ENCODE results near the gene KRT16.
"Not testable (repeated sequence)": the region's sequence is repeated elsewhere in the genome, so short reads cannot be mapped to it uniquely, and the experiment has no call there.

KRT16 gene
- total RNA-seq: 0 reads per million in 3 donors

GRCh38 chr17:41612376-41613160, at the start of gene KRT16:
Gene KRT16 (minus strand): TSS chr17:41612767. CDS start chr17:41612688, 79 bp downstream.
- not testable (repeated sequence) for H3K27me3 ChIP-seq (replicated peaks; ENCODE audit: control insufficient read depth, insufficient read depth, low read length, poor library complexity, severe bottlenecking); H3K36me3 ChIP-seq (ENCODE audit: control insufficient read depth, insufficient read depth, low read length); H3K4me1 ChIP-seq (ENCODE audit: control insufficient read depth, insufficient read depth, low read length, poor library complexity, severe bottlenecking); H3K9me3 ChIP-seq (ENCODE audit: control insufficient read depth, low read length); H3K27ac ChIP-seq (ENCODE audit: insufficient read depth, low read length, poor library complexity, severe bottlenecking); DNase-seq; H3K4me3 ChIP-seq (ENCODE audit: insufficient read depth, low read depth, low read length, poor library complexity, severe bottlenecking)

GRCh38 chr17:41660221-41660711, 47.7 kb upstream of the KRT16 start:
- DNase-seq: no peak
- no peaks in the 10 kb centered on the region for H3K9me3 ChIP-seq (ENCODE audit: control insufficient read depth, low read length)
- no peaks in the 10 kb centered on the region for H3K27me3 ChIP-seq (replicated peaks; ENCODE audit: control insufficient read depth, insufficient read depth, low read length, poor library complexity, severe bottlenecking)
- H3K4me3 ChIP-seq (ENCODE audit: insufficient read depth, low read depth, low read length, poor library complexity, severe bottlenecking): no peak overlapping the region
- H3K27ac ChIP-seq (ENCODE audit: insufficient read depth, low read length, poor library complexity, severe bottlenecking): no peak overlapping the region
- peaks cover 5% of the 10 kb centered on the region for H3K4me1 ChIP-seq (ENCODE audit: control insufficient read depth, insufficient read depth, low read length, poor library complexity, severe bottlenecking)
- H3K36me3 ChIP-seq (ENCODE audit: control insufficient read depth, insufficient read depth, low read length): no peaks in the 10 kb centered on the region

GRCh38 chr17:41659427-41660212, 47.1 kb upstream of the KRT16 start:
- no peak overlapping the region for H3K27ac ChIP-seq (ENCODE audit: insufficient read depth, low read length, poor library complexity, severe bottlenecking)
- no peaks in the 10 kb centered on the region for H3K9me3 ChIP-seq (ENCODE audit: control insufficient read depth, low read length)
- no peaks in the 10 kb centered on the region for H3K36me3 ChIP-seq (ENCODE audit: control insufficient read depth, insufficient read depth, low read length)
- DNase-seq: no peak
- H3K27me3 ChIP-seq (replicated peaks; ENCODE audit: control insufficient read depth, insufficient read depth, low read length, poor library complexity, severe bottlenecking): no peaks in the 10 kb centered on the region
- peaks cover 2% of the 10 kb centered on the region for H3K4me1 ChIP-seq (ENCODE audit: control insufficient read depth, insufficient read depth, low read length, poor library complexity, severe bottlenecking)
- H3K4me3 ChIP-seq (ENCODE audit: insufficient read depth, low read depth, low read length, poor library complexity, severe bottlenecking): no peak overlapping the region

GRCh38 chr17:41658846-41659245, 46.3 kb upstream of the KRT16 start:
- H3K4me1 ChIP-seq (ENCODE audit: control insufficient read depth, insufficient read depth, low read length, poor library complexity, severe bottlenecking): peaks cover 2% of the 10 kb centered on the region
- no peaks in the 10 kb centered on the region for H3K9me3 ChIP-seq (ENCODE audit: control insufficient read depth, low read length)
- no peak for DNase-seq
- H3K4me3 ChIP-seq (ENCODE audit: insufficient read depth, low read depth, low read length, poor library complexity, severe bottlenecking): no peak overlapping the region
- no peaks in the 10 kb centered on the region for H3K36me3 ChIP-seq (ENCODE audit: control insufficient read depth, insufficient read depth, low read length)
- no peaks in the 10 kb centered on the region for H3K27me3 ChIP-seq (replicated peaks; ENCODE audit: control insufficient read depth, insufficient read depth, low read length, poor library complexity, severe bottlenecking)
- H3K27ac ChIP-seq (ENCODE audit: insufficient read depth, low read length, poor library complexity, severe bottlenecking): no peak overlapping the region

- H3K4me3 ChIP-seq (ENCODE audit: insufficient read depth, low read depth, low read length, poor library complexity, severe bottlenecking): no peak overlapping the region
- no peaks in the 10 kb centered on the region for H3K36me3 ChIP-seq (ENCODE audit: control insufficient read depth, insufficient read depth, low read length)
- no peak overlapping the region for H3K27ac ChIP-seq (ENCODE audit: insufficient read depth, low read length, poor library complexity, severe bottlenecking)
- DNase-seq: no peak
- no peaks in the 10 kb centered on the region for H3K9me3 ChIP-seq (ENCODE audit: control insufficient read depth, low read length)
- peaks cover 1% of the 10 kb centered on the region for H3K4me1 ChIP-seq (ENCODE audit: control insufficient read depth, insufficient read depth, low read length, poor library complexity, severe bottlenecking)
- H3K27me3 ChIP-seq (replicated peaks; ENCODE audit: control insufficient read depth, insufficient read depth, low read length, poor library complexity, severe bottlenecking): no peaks in the 10 kb centered on the region
Measured at GRCh38 chr17:41657936-41658335, 45.4 kb upstream of the KRT16 start.

- DNase-seq: no peak
- Histone ChIP-seq H3K36me3 (ENCODE audit: control insufficient read depth, insufficient read depth, low read length) (no peaks in the 10 kb centered on the region), H3K4me1 (ENCODE audit: control insufficient read depth, insufficient read depth, low read length, poor library complexity, severe bottlenecking) (no peaks in the 10 kb centered on the region)
Measured at GRCh38 chr17:41657176-41657754, 44.7 kb upstream of the KRT16 start.

GRCh38 chr17:41656249-41657023, 43.9 kb upstream of the KRT16 start:
- H3K9me3 ChIP-seq (ENCODE audit: control insufficient read depth, low read length): no peaks in the 10 kb centered on the region
- no peaks in the 10 kb centered on the region for H3K36me3 ChIP-seq (ENCODE audit: control insufficient read depth, insufficient read depth, low read length)
- no peak for DNase-seq
- no peak overlapping the region for H3K4me3 ChIP-seq (ENCODE audit: insufficient read depth, low read depth, low read length, poor library complexity, severe bottlenecking)
- H3K27me3 ChIP-seq (replicated peaks; ENCODE audit: control insufficient read depth, insufficient read depth, low read length, poor library complexity, severe bottlenecking): no peaks in the 10 kb centered on the region
- H3K27ac ChIP-seq (ENCODE audit: insufficient read depth, low read length, poor library complexity, severe bottlenecking): no peak overlapping the region
- H3K4me1 ChIP-seq (ENCODE audit: control insufficient read depth, insufficient read depth, low read length, poor library complexity, severe bottlenecking): no peaks in the 10 kb centered on the region

More at GRCh38 chr17:41657176-41657754, 44.7 kb upstream of the KRT16 start:
- Histone ChIP-seq H3K27me3 (replicated peaks; ENCODE audit: control insufficient read depth, insufficient read depth, low read length, poor library complexity, severe bottlenecking) (no peaks in the 10 kb centered on the region), H3K4me3 (ENCODE audit: insufficient read depth, low read depth, low read length, poor library complexity, severe bottlenecking) (no peak overlapping the region), H3K27ac (ENCODE audit: insufficient read depth, low read length, poor library complexity, severe bottlenecking) (no peak overlapping the region), H3K9me3 (ENCODE audit: control insufficient read depth, low read length) (no peaks in the 10 kb centered on the region)

- Histone ChIP-seq H3K27me3 (replicated peaks; ENCODE audit: control insufficient read depth, insufficient read depth, low read length, poor library complexity, severe bottlenecking) (no peaks in the 10 kb centered on the region), H3K27ac (ENCODE audit: insufficient read depth, low read length, poor library complexity, severe bottlenecking) (no peak overlapping the region), H3K4me1 (ENCODE audit: control insufficient read depth, insufficient read depth, low read length, poor library complexity, severe bottlenecking) (no peaks in the 10 kb centered on the region), H3K9me3 (ENCODE audit: control insufficient read depth, low read length) (no peaks in the 10 kb centered on the region), H3K36me3 (ENCODE audit: control insufficient read depth, insufficient read depth, low read length) (no peaks in the 10 kb centered on the region), H3K4me3 (ENCODE audit: insufficient read depth, low read depth, low read length, poor library complexity, severe bottlenecking) (no peak overlapping the region)
- DNase-seq: no peak
Measured at GRCh38 chr17:41655611-41656111, 43.1 kb upstream of the KRT16 start.
